HS-27A (cell line): ENCODE measurements around the gene MMP25.
"Not testable (repeated sequence)": the region's sequence is repeated elsewhere in the genome, so short reads cannot be mapped to it uniquely, and the experiment has no call there.

ENCODE experiments used
- DNase-seq: peaks from one replicate; pipeline ENCODE4 v3.0.0-alpha.2; 2012; ENCODE audit warnings: low read depth, missing footprints

The MMP25 gene

DNA sequence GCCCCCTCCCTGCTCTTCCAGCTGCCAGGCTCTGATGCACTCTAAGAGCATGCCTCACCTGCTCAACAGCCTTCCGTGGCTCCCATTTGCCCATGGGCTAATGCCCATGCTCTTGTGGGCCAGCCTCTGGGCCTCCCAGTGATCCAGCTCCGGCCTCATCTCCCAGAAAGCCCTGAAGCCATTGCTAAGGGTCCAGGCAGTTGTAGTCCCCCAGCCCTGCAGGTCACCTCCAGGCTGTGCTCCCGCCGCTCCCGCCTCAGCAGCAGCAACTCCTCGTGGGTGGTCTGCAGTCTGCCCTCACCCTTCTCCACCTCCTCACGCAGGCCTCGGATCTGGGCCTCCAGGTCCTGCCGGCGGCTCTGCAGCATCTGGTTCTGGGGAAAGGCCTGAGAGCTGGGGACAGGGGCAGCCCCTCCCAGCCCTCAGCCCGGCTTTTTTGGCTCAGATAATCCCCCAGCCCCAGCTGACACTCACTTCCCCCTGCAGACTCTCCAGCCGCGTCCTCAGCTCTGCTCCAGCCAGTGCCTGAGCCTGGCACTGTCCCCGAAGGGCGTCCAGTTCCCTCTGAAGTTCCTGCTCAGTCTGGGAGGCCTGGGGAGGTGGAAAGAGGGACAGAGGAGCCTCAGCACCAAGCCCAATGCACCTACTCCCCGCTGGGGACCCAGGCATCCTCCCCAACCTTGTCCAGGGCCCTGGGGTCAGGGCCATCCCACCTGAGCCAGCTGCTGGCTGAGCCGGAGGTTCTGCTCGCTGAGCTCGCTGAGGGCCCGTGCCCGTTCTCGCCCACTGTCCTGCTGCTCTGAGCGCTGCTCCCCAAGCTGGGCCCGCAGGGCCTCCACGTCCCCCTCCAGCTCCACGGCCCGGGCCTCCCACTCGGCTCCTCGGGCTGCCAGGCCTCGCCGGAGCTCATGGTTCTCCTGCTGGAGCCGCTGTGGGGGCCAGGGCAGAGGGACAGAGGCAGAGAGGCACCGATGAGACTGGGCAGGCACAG, 15.8 kb upstream of the MMP25 start:
- DNase-seq = no peak

DNA sequence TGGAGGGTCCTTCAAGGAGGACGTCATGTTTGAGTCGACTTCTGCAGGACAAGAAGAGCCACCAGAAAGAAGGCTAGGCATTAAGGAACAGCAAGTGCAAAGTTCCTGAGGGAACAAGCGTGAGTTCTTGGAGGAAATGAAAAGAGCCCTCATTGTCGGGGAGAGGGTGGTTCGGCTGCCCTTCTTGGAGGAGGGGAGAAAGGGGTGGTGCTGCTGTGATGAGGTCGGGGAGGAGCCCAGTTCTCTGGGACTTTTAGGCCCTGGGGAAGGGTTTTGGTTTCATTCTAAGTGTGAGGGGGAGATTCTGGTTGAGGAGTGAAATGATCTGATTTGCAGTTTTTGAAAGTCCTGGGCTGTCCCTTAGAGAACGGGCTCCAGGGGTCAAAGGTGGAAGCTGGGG, 13.7 kb upstream of the MMP25 start:
- no peak for DNase-seq

DNA sequence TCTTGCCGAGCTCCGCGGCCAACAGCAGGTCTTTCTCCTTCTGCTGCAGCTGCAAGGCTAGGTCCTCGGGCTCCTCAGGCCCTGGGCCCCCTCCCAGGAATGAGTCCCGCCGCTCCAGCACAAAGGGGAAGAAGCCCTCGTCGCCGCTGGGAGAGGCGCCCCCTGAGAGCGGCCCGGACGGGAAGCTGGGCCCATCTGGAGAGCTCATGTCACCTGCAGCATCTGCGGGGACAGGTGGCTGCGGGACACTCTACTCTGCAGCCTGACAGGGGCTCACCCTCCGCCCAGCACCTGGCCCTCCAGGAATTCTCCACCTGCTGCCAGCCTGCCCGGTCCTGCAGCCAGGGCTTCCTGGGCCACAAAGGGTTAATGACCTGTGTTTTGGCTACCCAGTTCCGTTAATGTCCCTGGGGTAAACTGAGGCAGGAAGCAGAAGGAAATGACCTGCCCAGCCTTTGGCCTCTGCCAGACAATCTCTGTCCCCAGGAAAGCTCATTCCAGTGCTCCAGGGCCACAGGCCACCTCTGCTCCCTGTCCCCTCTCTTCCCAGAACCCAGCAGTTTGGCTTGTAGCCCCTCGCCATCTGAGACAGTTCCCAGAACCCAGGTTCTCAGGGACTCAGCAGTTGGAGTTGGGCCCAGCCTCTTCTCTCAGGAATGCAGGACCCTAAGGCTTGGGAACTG, 10.9 kb upstream of the MMP25 start:
- DNase-seq = no peak

DNA sequence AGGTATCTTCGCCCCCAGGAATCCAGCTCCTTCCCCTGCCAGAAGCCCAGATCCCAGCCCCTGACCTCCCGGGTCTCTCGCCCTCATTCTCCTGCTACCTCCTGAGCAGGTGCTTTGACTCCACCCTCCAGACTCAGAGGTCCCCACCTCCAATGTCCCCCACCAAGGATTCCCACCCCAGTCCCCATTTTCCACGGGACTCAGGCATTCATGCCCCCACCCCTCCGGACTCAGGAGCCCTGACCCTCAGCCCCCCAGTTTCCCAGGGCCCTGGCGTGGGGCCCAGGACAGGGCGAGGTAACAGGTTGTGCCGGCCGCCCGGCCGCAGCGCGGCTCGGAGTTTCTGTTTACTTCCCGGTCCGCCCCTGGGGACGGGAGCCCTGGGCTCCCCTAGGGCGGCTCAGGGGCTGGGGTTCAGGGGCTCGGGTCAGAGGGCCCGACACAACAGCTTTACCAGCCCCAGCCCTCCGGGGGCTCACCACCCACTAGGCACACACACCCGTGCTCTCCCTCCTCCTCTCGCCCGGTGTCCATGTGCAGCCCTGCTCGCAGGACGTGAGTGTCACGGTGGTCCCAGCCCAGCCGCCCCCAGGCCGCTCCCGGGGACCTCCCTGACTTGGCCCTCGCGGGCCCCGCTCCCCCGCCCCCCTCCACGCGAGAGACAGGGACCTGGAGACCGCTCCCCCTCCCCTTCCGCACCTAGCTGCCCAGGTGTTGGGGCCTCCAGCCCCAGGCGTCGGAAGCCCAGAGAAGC, 10.2 kb upstream of the MMP25 start:
- DNase-seq = no peak

DNA sequence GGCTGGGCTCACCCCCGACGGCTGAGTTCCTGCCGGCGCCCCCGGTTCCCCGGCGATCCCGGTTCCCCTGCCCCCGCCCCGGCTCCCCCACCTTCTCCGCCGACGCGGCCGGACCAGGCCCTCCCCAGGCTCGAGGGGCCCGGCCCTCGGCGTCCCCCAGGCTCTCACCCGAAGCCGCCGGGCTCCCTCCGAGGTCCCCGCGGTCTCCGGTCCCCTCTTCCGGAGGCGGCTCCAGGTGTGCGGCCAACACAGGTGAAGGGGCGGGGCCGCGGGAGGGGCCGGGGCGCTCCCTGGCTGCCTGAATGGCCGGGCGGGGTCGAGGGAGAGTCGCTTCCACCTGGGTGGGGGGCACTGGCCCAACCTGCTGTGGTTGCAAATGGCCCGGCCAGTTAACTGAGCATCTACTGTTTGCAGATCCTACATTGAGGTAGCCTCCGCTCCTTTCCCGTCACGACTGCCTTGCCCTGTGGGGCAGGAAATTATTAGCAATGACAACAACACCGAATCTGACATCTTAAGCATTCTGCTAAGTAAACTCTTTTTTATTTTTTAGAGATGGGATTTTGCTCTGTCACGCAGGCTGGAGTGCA, 9.5 kb upstream of the MMP25 start, which contains the start of gene BICDL2:
Gene BICDL2, minus strand, starts transcription at position 219 of the 590 bp plus-strand sequence. CDS start 1,448 bp downstream, outside the sequence.
- no peak for DNase-seq

GRCh38 chr16:3038256-3038655, 8.1 kb upstream of the MMP25 start:
- DNase-seq = no peak

- no peak for DNase-seq
Observed at GRCh38 chr16:3038896-3039295, 7.5 kb upstream of the MMP25 start.

DNA sequence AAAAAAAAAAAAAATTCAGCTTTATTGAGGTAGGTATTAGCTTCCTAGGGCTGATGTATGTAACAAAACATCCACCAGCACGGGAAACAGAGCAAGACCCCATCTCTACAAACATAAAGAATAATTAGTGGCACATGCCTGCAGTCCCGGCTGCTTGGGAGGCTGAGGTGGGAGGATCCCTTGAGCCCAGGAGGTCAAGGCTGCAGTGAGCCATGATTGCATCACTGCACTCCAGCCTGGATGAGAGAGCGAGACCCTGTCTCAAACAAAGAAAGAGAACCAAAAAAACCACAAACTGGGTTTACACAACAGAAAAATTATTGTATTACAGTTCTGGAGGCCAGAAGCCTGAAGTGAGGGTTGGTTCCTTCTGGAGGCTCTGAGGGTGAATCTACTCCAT, 4.0 kb upstream of the MMP25 start:
- no peak for DNase-seq

GRCh38 chr16:3044708-3045107, 1.7 kb upstream of the MMP25 start:
- no peak for DNase-seq

GRCh38 chr16:3046641-3047386, 453 bp downstream of the MMP25 start:
- DNase-seq = no peak

DNA sequence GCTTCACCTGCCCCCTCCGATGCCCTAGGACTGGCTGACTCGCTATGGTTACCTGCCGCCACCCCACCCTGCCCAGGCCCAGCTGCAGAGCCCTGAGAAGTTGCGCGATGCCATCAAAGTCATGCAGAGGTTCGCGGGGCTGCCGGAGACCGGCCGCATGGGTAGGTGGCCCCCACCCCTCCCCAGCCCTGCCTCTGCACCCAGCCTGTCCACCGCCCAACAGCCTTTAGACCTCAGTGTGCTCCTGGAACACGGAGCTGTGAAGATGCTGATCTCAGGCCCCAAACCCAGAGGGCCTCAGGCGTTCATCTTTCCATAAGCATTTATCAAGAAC, 993 bp downstream of the MMP25 start:
- no peak for DNase-seq

DNA sequence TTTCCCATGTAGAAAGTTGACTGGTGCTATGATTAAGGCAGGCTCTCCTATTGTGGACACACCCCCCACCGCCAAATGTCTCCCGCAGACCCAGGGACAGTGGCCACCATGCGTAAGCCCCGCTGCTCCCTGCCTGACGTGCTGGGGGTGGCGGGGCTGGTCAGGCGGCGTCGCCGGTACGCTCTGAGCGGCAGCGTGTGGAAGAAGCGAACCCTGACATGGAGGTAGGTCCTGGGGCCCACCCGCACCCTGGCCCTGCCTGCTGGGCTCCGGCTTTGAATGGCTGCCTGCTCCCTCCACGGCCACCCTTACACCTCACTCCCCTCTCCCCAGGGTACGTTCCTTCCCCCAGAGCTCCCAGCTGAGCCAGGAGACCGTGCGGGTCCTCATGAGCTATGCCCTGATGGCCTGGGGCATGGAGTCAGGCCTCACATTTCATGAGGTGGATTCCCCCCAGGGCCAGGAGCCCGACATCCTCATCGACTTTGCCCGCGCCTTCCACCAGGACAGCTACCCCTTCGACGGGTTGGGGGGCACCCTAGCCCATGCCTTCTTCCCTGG, 3.6 kb downstream of the MMP25 start:
- DNase-seq = no peak

GRCh38 chr16:3050487-3050886, 4.1 kb downstream of the MMP25 start:
- DNase-seq = no peak

GRCh38 chr16:3051009-3051408, 4.6 kb downstream of the MMP25 start:
- no peak for DNase-seq

GRCh38 chr16:3051494-3051893, 5.1 kb downstream of the MMP25 start:
- DNase-seq = no peak

GRCh38 chr16:3052571-3053329, 6.4 kb downstream of the MMP25 start:
- not testable (repeated sequence) for DNase-seq

- not testable (repeated sequence) for DNase-seq
Observed at GRCh38 chr16:3053330-3053710, 7.0 kb downstream of the MMP25 start.

DNA sequence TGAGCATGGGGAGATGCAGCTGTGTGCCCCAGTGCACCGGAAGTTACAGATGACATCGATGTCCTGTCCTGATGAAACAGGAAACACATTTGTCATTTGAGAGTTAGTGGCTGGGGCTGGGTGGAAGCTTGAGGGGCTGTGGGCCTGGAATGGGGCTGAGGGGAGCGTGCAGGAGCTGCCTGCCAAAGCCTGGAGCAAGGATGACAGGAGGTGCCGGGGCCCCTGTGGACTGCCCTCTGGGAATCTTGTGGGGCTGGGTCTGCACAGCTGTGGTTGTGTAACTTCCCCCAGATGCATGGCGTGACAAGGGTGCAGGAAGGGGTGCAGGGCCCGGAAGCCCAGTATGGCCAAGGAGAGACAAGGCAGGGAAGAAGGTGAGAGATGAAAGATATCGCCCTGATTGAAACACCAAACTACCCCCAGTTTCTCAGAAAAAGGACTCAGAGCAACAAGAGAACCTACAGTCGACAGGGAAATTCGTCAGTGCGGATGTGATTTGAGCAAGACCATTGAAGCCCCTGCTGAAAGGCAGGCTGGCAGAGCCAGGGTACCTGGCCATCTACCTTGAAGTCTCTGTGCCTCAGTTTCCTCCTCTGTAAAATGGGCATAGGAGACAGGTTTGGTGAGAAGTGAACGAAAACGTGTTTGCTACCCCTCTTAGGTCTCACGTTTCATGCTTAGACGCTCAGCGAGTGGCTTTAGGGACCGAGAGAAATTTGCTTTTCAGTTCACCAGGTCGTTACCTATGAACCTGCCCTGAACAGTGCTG, 8.8 kb downstream of the MMP25 start:
- no peak for DNase-seq

GRCh38 chr16:3055734-3056115, 9.4 kb downstream of the MMP25 start:
- not testable (repeated sequence) for DNase-seq
